GM12874 (cell line): ENCODE results near the gene NEK5.
A peak's percentile ranks its signal among the peaks of the same experiment; 100 is the strongest.

Experiments used
- CTCF ChIP-seq: IDR thresholded peaks from 2 replicates; pipeline ENCODE4 v1.5.1; 2011; ENCODE audit warnings: low read depth, mild to moderate bottlenecking, control low read depth, low read length, moderate library complexity; ENCODE audit not compliant: insufficient read depth

NEK5 gene

GRCh38 chr13:52003541-52003940 lies 125.3 kb downstream of the NEK5 start:
- no peak for TF ChIP-seq CTCF

- no peak for TF ChIP-seq CTCF
These were observed 126.5 kb downstream of the NEK5 start for GRCh38 chr13:52002361-52002760.

GRCh38 chr13:52001120-52001731 lies 127.6 kb downstream of the NEK5 start:
- TF ChIP-seq CTCF: peak; percentile 64

- TF ChIP-seq CTCF: no peak
These were observed 129.0 kb downstream of the NEK5 start for GRCh38 chr13:51999921-52000320.

GRCh38 chr13:51999510-51999911 lies 129.4 kb downstream of the NEK5 start:
- no peak for TF ChIP-seq CTCF

- no peak for TF ChIP-seq CTCF
These were observed 130.0 kb downstream of the NEK5 start for GRCh38 chr13:51998723-51999509.

GRCh38 chr13:51997641-51998330 lies 131.1 kb downstream of the NEK5 start:
- TF ChIP-seq CTCF: no peak
